Activated CD8-positive, alpha-beta memory T cell treated with anti-CD3 and anti-CD28 coated beads for 36 hours (primary cell): ENCODE data around the gene MAPKAPK2. TPM values are rescaled to one million over a fixed set of nuclear protein-coding genes. Genes with fewer than 3 reads are reported as not detected.

Source experiments
- CTCF ChIA-PET: fragments of 350-600 bp; sonication (Branson Sonifier 250); formaldehyde crosslinking; loops from one replicate; lab custom pipeline; 2021; ENCODE audit warnings: antibody characterized with exemption; lab: Charles Lee
- POLR2A ChIA-PET: fragments of 350-600 bp; sonication (Branson Sonifier 250); formaldehyde crosslinking; loops from one replicate; lab custom pipeline; 2021; ENCODE audit warnings: antibody characterized with exemption; lab: Charles Lee
- total RNA-seq, 2 experiments: library from RNA; stranded (reverse); gene quantifications; one replicate each; pipeline ENCODE4 v1.2.3, GENCODE V29; 2021

Gene MAPKAPK2
- total RNA-seq, 2 experiments from 2014 or later: 86.9 to 87.3 TPM

- POLR2A ChIA-PET: no interaction called here
- CTCF ChIA-PET: interaction anchor here (0.9 to 2.6 kb wide), 4 partner anchors 26 to 200 kb away, joined by 3 to 11 read pairs (median 6); no protein-coding TSS in a partner anchor
Observed at GRCh38 chr1:206690516-206690915, 5.8 kb downstream of the MAPKAPK2 start.

- CTCF ChIA-PET: interaction anchor here (1.0 to 2.5 kb wide), 4 partner anchors 9 to 57 kb away, joined by 3 to 7 read pairs (median 5); partner anchors contain the start of gene DYRK3
- POLR2A ChIA-PET: no interaction called here
Observed at GRCh38 chr1:206691604-206692003, 6.9 kb downstream of the MAPKAPK2 start.

GRCh38 chr1:206693029-206693428 is 8.3 kb downstream of the MAPKAPK2 start:
- POLR2A ChIA-PET: no interaction called here

DNA sequence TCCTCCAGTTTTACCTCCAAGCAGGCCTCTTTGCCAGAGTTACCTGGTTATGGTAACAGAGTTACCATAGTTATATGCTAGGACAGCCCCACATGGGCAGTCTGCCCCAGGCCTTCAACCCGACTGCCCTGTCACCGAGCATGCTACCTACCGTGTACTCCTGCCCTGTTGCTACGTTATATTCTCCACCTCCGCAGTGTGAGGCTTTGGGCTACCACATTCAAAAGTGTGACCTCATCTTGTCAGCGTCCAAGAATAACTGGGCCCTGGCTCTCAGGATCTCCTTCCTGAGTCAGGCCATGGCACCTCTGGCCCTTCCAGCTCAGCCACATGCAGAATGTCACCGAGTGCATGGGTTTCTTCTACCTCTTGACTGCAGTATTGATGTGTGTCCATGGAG is 8.9 kb downstream of the MAPKAPK2 start:
- CTCF ChIA-PET: interaction anchor here (0.9 kb wide), 1 partner anchor 216 kb away, joined by 4 read pairs; no protein-coding TSS in a partner anchor
- POLR2A ChIA-PET: no interaction called here

More at GRCh38 chr1:206693029-206693428, 8.3 kb downstream of the MAPKAPK2 start:
- CTCF ChIA-PET: interaction anchor here (0.9 kb wide), 2 partner anchors 30 to 216 kb away, joined by 3 to 4 read pairs; no protein-coding TSS in a partner anchor

GRCh38 chr1:206694171-206695124 is 9.7 kb downstream of the MAPKAPK2 start:
- POLR2A ChIA-PET: no interaction called here
- CTCF ChIA-PET: interaction anchor here (0.7 kb wide), 1 partner anchor 36 kb away, joined by 3 read pairs; no protein-coding TSS in a partner anchor

DNA sequence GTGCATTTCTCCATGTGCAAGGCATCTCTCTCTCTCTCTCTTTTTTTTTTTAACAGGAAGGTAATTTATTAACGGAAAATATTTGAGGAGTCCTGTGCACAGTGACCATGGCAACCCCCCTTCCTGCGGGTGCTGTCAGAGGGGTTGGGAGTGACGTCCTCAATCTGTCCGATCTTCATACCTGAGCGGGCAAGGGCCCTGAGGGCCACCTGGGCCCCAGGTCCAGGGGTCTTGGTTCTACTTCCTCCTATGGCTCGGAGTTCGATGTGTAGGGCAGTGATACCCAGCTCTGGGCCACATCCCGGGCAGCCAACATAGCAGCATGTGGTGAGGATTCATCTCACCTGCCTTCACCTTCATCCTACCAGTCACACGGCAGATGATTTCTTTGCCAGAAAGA is 11.0 kb downstream of the MAPKAPK2 start:
- POLR2A ChIA-PET: interaction anchor here (0.6 kb wide), 1 partner anchor 151 kb away, joined by 3 read pairs; no protein-coding TSS in a partner anchor
- CTCF ChIA-PET: no interaction called here

DNA sequence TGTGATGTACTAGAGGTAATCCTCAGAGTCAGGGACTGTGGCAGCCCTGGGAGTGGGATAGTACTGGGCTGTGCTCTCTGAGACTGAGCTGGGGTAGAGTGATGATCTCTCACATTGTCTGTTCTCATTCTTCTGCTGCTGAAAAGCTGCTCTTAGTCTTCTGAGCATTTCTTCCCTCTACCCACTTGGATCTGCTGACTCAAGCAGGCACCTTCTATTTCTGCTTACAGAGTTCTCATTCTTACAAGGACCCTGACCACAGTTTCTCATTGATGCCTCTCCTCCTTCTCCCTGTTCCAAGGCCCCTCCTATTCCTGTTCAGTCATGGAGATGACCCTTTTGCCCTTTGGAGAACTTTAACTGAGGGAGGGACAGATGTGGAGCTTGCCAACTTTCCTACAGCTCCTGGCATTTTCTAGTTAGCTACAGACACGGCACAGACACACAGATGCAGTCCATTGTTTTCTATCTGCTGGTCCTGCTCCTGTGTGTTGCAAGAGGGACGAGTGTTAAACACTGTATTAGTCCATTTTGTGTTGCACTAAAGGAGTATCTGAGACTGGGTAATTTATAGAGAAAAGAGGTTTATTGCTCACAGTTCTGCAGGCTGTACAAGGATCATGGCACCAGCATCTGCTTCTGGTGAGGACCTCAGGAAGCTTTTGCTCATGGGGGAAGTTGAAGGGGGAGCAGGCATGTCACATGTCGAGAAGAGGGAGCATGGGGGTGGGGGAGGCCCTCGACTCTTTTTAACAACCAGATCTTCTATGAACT is 12.3 kb downstream of the MAPKAPK2 start:
- CTCF ChIA-PET: no interaction called here
- POLR2A ChIA-PET: interaction anchor here (0.5 to 0.9 kb wide), 3 partner anchors 19 to 1127 kb away, joined by 3 to 4 read pairs (median 3); no protein-coding TSS in a partner anchor

- ChIA-PET CTCF (no interaction called here), POLR2A (interaction anchor here (0.6 kb wide), 1 partner anchor 227 kb away, joined by 3 read pairs; no protein-coding TSS in a partner anchor)
Observed at GRCh38 chr1:206698011-206698410, 13.3 kb downstream of the MAPKAPK2 start.

DNA sequence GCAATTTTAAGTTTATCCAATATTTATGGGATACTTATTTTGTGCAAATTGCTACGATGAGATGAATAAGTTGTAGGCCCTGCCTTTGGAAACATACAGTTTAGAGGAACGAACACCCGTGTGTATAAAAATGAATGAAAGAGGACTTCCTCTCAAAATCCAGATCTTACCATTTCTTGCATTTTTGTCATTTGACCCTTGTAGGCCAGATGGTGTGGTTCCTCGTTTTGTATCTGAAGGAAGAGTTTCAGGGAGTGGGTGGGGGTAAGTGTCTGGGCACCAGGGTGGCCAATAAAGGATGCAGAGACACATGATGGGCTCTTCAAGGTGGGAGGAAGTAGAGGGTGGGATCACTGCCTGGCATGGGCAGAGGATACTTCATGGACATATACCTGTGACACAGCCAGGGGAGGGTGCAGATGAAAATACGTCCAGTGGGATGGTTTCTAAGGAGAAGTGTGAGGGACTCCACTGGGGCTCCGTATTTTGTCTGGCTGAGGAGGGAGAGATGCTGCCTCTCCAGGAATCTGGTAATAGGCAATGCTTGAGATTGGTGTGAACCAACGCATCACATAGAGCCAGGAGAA is 14.4 kb downstream of the MAPKAPK2 start:
- CTCF ChIA-PET: interaction anchor here (0.9 to 1.1 kb wide), 2 partner anchors 35 to 36 kb away, joined by 3 read pairs; no protein-coding TSS in a partner anchor
- POLR2A ChIA-PET: no interaction called here

GRCh38 chr1:206699626-206700025 is 14.9 kb downstream of the MAPKAPK2 start:
- CTCF ChIA-PET: interaction anchor here (0.9 to 1.3 kb wide), 3 partner anchors 26 to 36 kb away, joined by 3 read pairs; no protein-coding TSS in a partner anchor
- POLR2A ChIA-PET: no interaction called here

GRCh38 chr1:206700445-206701036 is 15.8 kb downstream of the MAPKAPK2 start:
- POLR2A ChIA-PET: interaction anchor here (0.5 kb wide), 1 partner anchor 14 kb away, joined by 3 read pairs; no protein-coding TSS in a partner anchor

DNA sequence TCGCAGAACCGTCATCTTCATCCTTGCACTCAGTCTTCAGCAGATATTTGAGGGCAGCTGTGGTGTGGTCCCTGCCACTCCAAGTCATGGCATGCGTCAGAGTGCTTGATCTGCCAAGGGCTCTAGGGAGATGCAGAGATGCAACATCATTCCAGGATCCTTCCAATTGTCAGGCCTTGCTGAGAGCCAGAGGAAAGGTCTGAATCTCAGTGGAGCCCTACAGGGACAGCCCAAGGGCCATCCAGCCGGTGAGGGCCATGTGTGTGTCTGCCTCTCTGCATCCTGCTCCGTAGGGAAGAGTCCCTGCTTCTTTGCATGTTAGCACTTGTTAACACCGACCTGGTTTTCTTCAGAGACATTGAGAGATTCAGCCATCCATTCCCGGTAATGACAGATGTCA is 17.6 kb downstream of the MAPKAPK2 start:
- CTCF ChIA-PET: interaction anchor here (0.7 to 0.8 kb wide), 2 partner anchors 32 to 84 kb away, joined by 3 read pairs; no protein-coding TSS in a partner anchor
- POLR2A ChIA-PET: no interaction called here

More at GRCh38 chr1:206700445-206701036, 15.8 kb downstream of the MAPKAPK2 start:
- CTCF ChIA-PET: interaction anchor here (0.8 to 1.3 kb wide), 3 partner anchors 25 to 88 kb away, joined by 3 read pairs; partner anchors contain the start of gene EIF2D

- ChIA-PET POLR2A (no interaction called here), CTCF (interaction anchor here (0.8 kb wide), 1 partner anchor 31 kb away, joined by 3 read pairs; no protein-coding TSS in a partner anchor)
Observed at GRCh38 chr1:206702803-206703202, 18.1 kb downstream of the MAPKAPK2 start.

- ChIA-PET POLR2A (interaction anchor here (0.5 kb wide), 1 partner anchor 40 kb away, joined by 3 read pairs; no protein-coding TSS in a partner anchor), CTCF (interaction anchor here (1.0 to 1.5 kb wide), 3 partner anchors 14 to 104 kb away, joined by 3 to 4 read pairs (median 3); no protein-coding TSS in a partner anchor)
Observed at GRCh38 chr1:206703661-206704060, 19.0 kb downstream of the MAPKAPK2 start.

DNA sequence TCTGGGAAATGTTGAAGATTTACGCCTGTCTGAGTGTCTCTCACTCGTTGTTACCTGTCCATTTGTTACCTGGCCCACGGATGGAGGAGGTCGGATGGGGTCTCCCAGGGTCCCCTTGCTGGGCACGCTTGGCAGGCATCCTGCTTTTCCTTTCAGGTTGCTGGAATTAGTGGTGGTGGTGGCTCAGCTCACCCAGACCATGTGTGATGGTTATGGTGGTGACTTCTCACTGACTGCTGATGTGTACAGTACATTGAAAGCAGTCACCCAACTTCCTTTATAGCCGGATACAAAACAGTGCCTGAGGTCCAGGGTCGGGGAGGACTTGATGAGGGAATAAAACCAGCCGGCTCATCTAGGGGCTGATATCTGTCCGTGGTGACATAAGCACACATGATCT is 19.5 kb downstream of the MAPKAPK2 start:
- ChIA-PET POLR2A (no interaction called here), CTCF (interaction anchor here (1.0 to 3.4 kb wide), 4 partner anchors 13 to 104 kb away, joined by 3 to 14 read pairs (median 4); no protein-coding TSS in a partner anchor)

DNA sequence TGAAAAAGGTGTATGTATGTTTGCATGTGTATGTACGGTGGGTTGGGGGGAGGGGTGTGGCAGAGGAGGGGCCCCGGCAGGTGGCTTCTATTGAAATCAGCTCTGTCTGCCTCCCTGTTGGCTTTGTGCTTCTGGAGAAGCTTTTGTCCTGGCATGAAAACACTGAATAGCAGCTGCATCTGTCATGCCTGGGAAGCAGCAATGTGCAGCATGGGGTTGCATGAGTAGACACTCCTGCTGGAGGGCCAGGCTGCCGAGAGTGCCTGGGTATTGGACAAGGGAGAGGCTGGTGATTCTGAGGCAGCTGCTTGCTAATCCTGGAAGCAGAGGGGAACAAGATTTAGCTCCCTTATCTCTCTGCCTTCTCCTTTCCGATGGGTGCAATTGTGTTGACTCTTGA is 20.5 kb downstream of the MAPKAPK2 start:
- ChIA-PET POLR2A (interaction anchor here (0.6 kb wide), 1 partner anchor 86 kb away, joined by 4 read pairs; no protein-coding TSS in a partner anchor), CTCF (interaction anchor here (1.3 to 3.4 kb wide), 3 partner anchors 10 to 20 kb away, joined by 3 to 14 read pairs (median 4); no protein-coding TSS in a partner anchor)

GRCh38 chr1:206705726-206706297 is 21.1 kb downstream of the MAPKAPK2 start:
- POLR2A ChIA-PET: no interaction called here

More at GRCh38 chr1:206705726-206706297, 21.1 kb downstream of the MAPKAPK2 start:
- CTCF ChIA-PET: interaction anchor here (1.3 to 3.4 kb wide), 4 partner anchors 10 to 42 kb away, joined by 3 to 14 read pairs (median 4); no protein-coding TSS in a partner anchor
